Caco-2 (cell line): ENCODE measurements around the gene METAP2. TPM values are rescaled to one million over a fixed set of nuclear protein-coding genes. Genes with fewer than 3 reads are reported as not detected.

Experiments used
- BruUV-seq: library from RNA; stranded (reverse); fragments of 400-500 nt; replicated peaks from 2 replicates; lab custom pipeline; 2021; lab: Mats Ljungman, UMichigan
- CTCF ChIA-PET: fragments of 300-600 bp; sonication (Branson Sonifier 250); formaldehyde crosslinking; loops from one replicate; lab custom pipeline; 2022; ENCODE audit warnings: antibody characterized with exemption; lab: Charles Lee
- POLR2A ChIA-PET: fragments of 300-600 bp; sonication (Branson Sonifier 250); formaldehyde crosslinking; loops from one replicate; lab custom pipeline; 2022; ENCODE audit warnings: antibody characterized with exemption; lab: Charles Lee
- DNase-seq, 2 experiments: peaks; one replicate each; pipeline versions ENCODE4 v3.0.0 to v3.0.0-alpha.2; 2020 to 2022
- H3K27me3 ChIP-seq: replicated peaks from 2 replicates; pipeline ENCODE4 v1.6.0; 2011; ENCODE audit warnings: low read length; ENCODE audit not compliant: control insufficient read depth, insufficient read depth
- H3K36me3 ChIP-seq: 2 replicates; pipeline ENCODE4 v1.5.1; 2011; ENCODE audit warnings: low read length; ENCODE audit not compliant: control insufficient read depth, insufficient read depth
- H3K4me1 ChIP-seq: fragments of 250-450 bp; sonication (Bioruptor Pico); 2 replicates; pipeline ENCODE4 v1.5.1; 2020; ENCODE audit warnings: mild to moderate bottlenecking
- H3K4me3 ChIP-seq: 2 replicates; pipeline ENCODE4 v1.5.1; 2011; ENCODE audit warnings: low read depth, mild to moderate bottlenecking, control low read depth, low read length
- H3K9me3 ChIP-seq: fragments of 250-450 bp; sonication (Bioruptor Pico); 2 replicates; pipeline ENCODE4 v1.5.1; 2020; ENCODE audit warnings: mild to moderate bottlenecking, moderate library complexity
- H3K27ac Mint-ChIP-seq: one replicate; pipeline ENCODE4 v1.8.0; 2022; ENCODE audit warnings: mixed read lengths; ENCODE audit not compliant: unreplicated experiment
- H3K27me3 Mint-ChIP-seq: one replicate; pipeline ENCODE4 v1.8.0; 2022; ENCODE audit warnings: mixed read lengths; ENCODE audit not compliant: insufficient read depth, unreplicated experiment
- H3K36me3 Mint-ChIP-seq: one replicate; pipeline ENCODE4 v1.8.0; 2022; ENCODE audit warnings: mild to moderate bottlenecking, mixed read lengths; ENCODE audit not compliant: insufficient read depth, unreplicated experiment
- H3K4me1 Mint-ChIP-seq: one replicate; pipeline ENCODE4 v1.8.0; 2022; ENCODE audit warnings: low read depth, mixed read lengths; ENCODE audit not compliant: unreplicated experiment
- H3K4me3 Mint-ChIP-seq: one replicate; pipeline ENCODE4 v1.8.0; 2022; ENCODE audit warnings: mild to moderate bottlenecking, moderate library complexity, mixed read lengths; ENCODE audit not compliant: unreplicated experiment
- H3K9me3 Mint-ChIP-seq: one replicate; pipeline ENCODE4 v1.8.0; 2022; ENCODE audit warnings: mixed read lengths; ENCODE audit not compliant: unreplicated experiment
- intact Hi-C: fragments of 100-400 bp; cut with micrococcal nuclease; formaldehyde crosslinking; loops from one replicate; pipeline ENCODE4 v1.10.0; 2022; ENCODE audit not compliant: unreplicated experiment
- total RNA-seq: library from RNA; stranded (reverse); gene quantifications from 2 replicates; pipeline ENCODE4 v1.2.3, GENCODE V29; 2022
- TF ChIP-seq, protein P1 (sequence below), 2 experiments: fragments of 200-600 bp in 1 of 2; IDR thresholded peaks; 1 replicate in 1 of 2; 2 replicates in 1 of 2; pipeline versions ENCODE4 v1.5.1 to v1.8.0; 2011 to 2022; ENCODE audit warnings: antibody characterized with exemption in 1 of 2, control low read depth in 1 of 2, inconsistent platforms in 1 of 2, low read depth in 1 of 2, low read length in 1 of 2, mild to moderate bottlenecking in 1 of 2, moderate library complexity in 1 of 2; ENCODE audit not compliant: insufficient read depth in 1 of 2, severe bottlenecking in 1 of 2, unreplicated experiment in 1 of 2

METAP2 gene
- total RNA-seq, 1 experiment from 2014 or later: 138 TPM

DNA sequence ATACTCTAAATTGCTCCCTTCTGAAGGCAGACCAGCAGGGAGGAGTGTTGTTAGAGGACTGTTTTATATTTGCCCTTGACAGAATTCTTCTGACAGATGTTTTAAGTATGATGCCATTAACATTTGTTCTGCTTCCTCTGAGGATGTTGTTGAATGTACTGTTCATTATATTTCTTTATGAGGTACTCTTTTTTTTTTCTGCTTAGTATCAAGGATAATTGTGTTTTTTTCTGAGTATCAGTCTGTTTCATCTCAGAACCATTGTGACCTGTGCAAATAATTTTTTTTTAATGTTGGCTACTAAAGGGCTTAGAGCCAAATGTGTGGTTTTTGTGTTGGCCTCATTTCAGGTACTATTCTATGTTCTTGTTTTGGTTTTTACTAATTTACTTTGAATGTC is 10.6 kb downstream of the METAP2 start:
- Histone ChIP-seq H3K9me3 (no peaks in the 10 kb centered on the region), H3K4me3 (no peak overlapping the region), H3K4me1 (no peaks in the 10 kb centered on the region), H3K27me3 (no peaks in the 10 kb centered on the region), H3K36me3 (no peaks in the 10 kb centered on the region)
- no peak overlapping the region for H3K27ac Mint-ChIP-seq
- ChIA-PET POLR2A (no interaction called here), CTCF (no interaction called here)
- intact Hi-C loops: no loop called here
- no peak for DNase-seq
- H3K4me1 Mint-ChIP-seq: no peaks in the 10 kb centered on the region
- TF ChIP-seq, protein P1, sequence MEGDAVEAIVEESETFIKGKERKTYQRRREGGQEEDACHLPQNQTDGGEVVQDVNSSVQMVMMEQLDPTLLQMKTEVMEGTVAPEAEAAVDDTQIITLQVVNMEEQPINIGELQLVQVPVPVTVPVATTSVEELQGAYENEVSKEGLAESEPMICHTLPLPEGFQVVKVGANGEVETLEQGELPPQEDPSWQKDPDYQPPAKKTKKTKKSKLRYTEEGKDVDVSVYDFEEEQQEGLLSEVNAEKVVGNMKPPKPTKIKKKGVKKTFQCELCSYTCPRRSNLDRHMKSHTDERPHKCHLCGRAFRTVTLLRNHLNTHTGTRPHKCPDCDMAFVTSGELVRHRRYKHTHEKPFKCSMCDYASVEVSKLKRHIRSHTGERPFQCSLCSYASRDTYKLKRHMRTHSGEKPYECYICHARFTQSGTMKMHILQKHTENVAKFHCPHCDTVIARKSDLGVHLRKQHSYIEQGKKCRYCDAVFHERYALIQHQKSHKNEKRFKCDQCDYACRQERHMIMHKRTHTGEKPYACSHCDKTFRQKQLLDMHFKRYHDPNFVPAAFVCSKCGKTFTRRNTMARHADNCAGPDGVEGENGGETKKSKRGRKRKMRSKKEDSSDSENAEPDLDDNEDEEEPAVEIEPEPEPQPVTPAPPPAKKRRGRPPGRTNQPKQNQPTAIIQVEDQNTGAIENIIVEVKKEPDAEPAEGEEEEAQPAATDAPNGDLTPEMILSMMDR (IDR thresholded peaks at IDR 0.05; ENCODE audit: insufficient read depth in 1 of 2, low read depth in 1 of 2, low read length in 1 of 2, severe bottlenecking in 1 of 2, unreplicated experiment in 1 of 2): no peak
- no TSS peak for BruUV-seq
- no peak overlapping the region for H3K4me3 Mint-ChIP-seq
- no peaks in the 10 kb centered on the region for H3K9me3 Mint-ChIP-seq
- H3K27me3 Mint-ChIP-seq: no peaks in the 10 kb centered on the region
- H3K36me3 Mint-ChIP-seq: peaks cover 71% of the 10 kb centered on the region

DNA sequence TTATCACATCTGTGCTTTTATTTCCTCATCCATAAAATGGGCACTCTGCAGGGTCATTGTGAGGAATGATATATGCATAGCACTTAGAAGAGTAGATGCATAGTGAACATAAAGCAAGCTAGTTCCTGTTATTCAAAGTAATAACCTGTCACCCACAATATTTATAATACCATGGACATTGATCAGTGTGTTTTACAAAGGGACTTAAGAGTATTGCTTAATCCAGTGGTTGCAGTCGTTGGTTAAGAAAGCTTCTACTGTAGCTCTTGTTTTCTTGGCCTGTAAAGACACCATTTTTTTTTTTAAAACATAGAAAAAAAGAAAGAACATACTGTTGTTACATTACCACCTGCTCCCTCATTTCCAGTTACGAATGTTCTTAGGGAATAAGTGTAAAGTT is 13.1 kb downstream of the METAP2 start:
- no peak for DNase-seq
- no peaks in the 10 kb centered on the region for H3K27me3 Mint-ChIP-seq
- CTCF ChIA-PET: no interaction called here
- H3K9me3 Mint-ChIP-seq: no peaks in the 10 kb centered on the region
- BruUV-seq: no TSS peak
- Histone ChIP-seq H3K27me3 (no peaks in the 10 kb centered on the region), H3K36me3 (no peaks in the 10 kb centered on the region; the same call in 1 of the 2 replicates), H3K9me3 (no peaks in the 10 kb centered on the region), H3K4me1 (no peaks in the 10 kb centered on the region), H3K4me3 (no peak overlapping the region)
- H3K27ac Mint-ChIP-seq: no peak overlapping the region
- H3K4me1 Mint-ChIP-seq: no peaks in the 10 kb centered on the region
- TF ChIP-seq, protein P1 (IDR thresholded peaks at IDR 0.05; ENCODE audit: insufficient read depth in 1 of 2, low read depth in 1 of 2, low read length in 1 of 2, severe bottlenecking in 1 of 2, unreplicated experiment in 1 of 2): no peak
- POLR2A ChIA-PET: no interaction called here
- H3K4me3 Mint-ChIP-seq: no peak overlapping the region
- peaks cover 68% of the 10 kb centered on the region for H3K36me3 Mint-ChIP-seq
- intact Hi-C loops: no loop called here

DNA sequence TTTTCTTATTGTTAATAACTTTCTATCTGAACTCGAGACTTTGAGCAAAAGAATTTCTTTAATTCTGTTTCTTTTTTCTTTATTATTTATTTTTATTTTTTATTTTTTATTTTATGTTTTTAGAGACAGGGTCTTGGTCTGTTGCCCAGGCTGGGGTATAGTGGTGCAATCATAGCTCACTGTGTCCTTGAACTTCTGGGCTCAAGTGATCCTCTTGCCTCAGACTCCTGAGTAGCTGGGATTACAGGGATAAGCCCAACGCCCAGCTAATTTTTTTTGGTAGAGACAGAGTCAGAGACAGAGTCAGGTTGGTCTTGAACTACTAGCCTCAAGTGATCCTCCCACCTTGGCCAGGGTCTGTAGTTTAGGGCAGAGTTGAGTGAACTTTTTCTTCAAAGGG is 18.5 kb downstream of the METAP2 start:
- Histone ChIP-seq H3K9me3 (no peaks in the 10 kb centered on the region), H3K4me3 (no peak overlapping the region), H3K36me3 (no peaks in the 10 kb centered on the region; the same call in 1 of the 2 replicates), H3K4me1 (no peaks in the 10 kb centered on the region), H3K27me3 (no peaks in the 10 kb centered on the region)
- peaks cover 64% of the 10 kb centered on the region for H3K36me3 Mint-ChIP-seq
- TF ChIP-seq, protein P1 (IDR thresholded peaks at IDR 0.05; ENCODE audit: insufficient read depth in 1 of 2, low read depth in 1 of 2, low read length in 1 of 2, severe bottlenecking in 1 of 2, unreplicated experiment in 1 of 2): no peak
- ChIA-PET CTCF (no interaction called here), POLR2A (no interaction called here)
- H3K9me3 Mint-ChIP-seq: no peaks in the 10 kb centered on the region
- H3K4me3 Mint-ChIP-seq: no peak overlapping the region
- intact Hi-C loops: no loop called here
- no TSS peak for BruUV-seq
- no peak overlapping the region for H3K27ac Mint-ChIP-seq
- no peak for DNase-seq
- no peaks in the 10 kb centered on the region for H3K4me1 Mint-ChIP-seq
- no peaks in the 10 kb centered on the region for H3K27me3 Mint-ChIP-seq
